Endothelial cell of umbilical vein (primary cell): Measurements from ENCODE around the gene MGAT5. TPM values are rescaled to one million over a fixed set of nuclear protein-coding genes. Genes with fewer than 3 reads are reported as not detected.

Experiments
- BruUV-seq: library from RNA; stranded (reverse); fragments of 400-500 nt; replicated peaks from 2 replicates; lab custom pipeline; 2021; lab: Mats Ljungman, UMichigan
- CTCF ChIA-PET: fragments of 300-600, 350-600 bp; sonication (Branson Sonifier 250); formaldehyde crosslinking; loops from one replicate; lab custom pipeline; 2021; ENCODE audit warnings: antibody characterized with exemption, inconsistent platforms; lab: Charles Lee
- POLR2A ChIA-PET: fragments of 300-600, 350-600 bp; sonication (Branson Sonifier 250); formaldehyde crosslinking; loops from one replicate; lab custom pipeline; 2021; ENCODE audit warnings: antibody characterized with exemption, inconsistent platforms; lab: Charles Lee
- DNase-seq: peaks from one replicate; pipeline ENCODE4 v3.0.0-alpha.2; 2011; ENCODE audit warnings: low read depth, low spot score
- FAIRE-seq: peaks from 2 replicates; lab custom pipeline; 2011; peaks lifted over from hg19 to GRCh38; lab: Jason Lieb, UNC
- H2AFZ ChIP-seq: 2 replicates; pipeline ENCODE4 v1.6.0; 2012; ENCODE audit warnings: low read depth, low read length, control low read depth, inconsistent platforms
- H3K27ac ChIP-seq: 2 replicates; pipeline ENCODE4 v1.5.1; 2011; ENCODE audit warnings: low read depth, mild to moderate bottlenecking, control low read depth, low read length, moderate library complexity; ENCODE audit not compliant: insufficient read depth
- H3K27me3 ChIP-seq, 2 experiments: 2 replicates each; pipeline versions ENCODE4 v1.6.0 to v1.6.1; 2011; ENCODE audit warnings: low read length in 2 of 2, mixed read lengths in 1 of 2; ENCODE audit not compliant: control insufficient read depth in 2 of 2, insufficient read depth in 2 of 2
- H3K36me3 ChIP-seq, 2 experiments: 2 replicates in 1 of 2; 3 replicates in 1 of 2; pipeline ENCODE4 v1.5.1; 2011; ENCODE audit warnings: low read length in 2 of 2, mild to moderate bottlenecking in 1 of 2, moderate library complexity in 1 of 2; ENCODE audit not compliant: control insufficient read depth in 2 of 2, insufficient read depth in 2 of 2; ENCODE audit errors: extremely low read depth in 1 of 2
- H3K4me1 ChIP-seq: 3 replicates; pipeline ENCODE4 v1.5.1; 2011; ENCODE audit warnings: mild to moderate bottlenecking, low read length; ENCODE audit not compliant: control insufficient read depth, insufficient read depth; ENCODE audit errors: extremely low read depth
- H3K4me2 ChIP-seq: 2 replicates; pipeline ENCODE4 v1.6.1; 2011; ENCODE audit warnings: low read length, control low read depth, mixed read lengths; ENCODE audit not compliant: insufficient read depth
- H3K4me3 ChIP-seq, 3 experiments: fragments of 200-600 bp in 1 of 3; sonication (generic), shearing (Covaris generic) in 1 of 3; replicated peaks in 1 of 3; 2 replicates each; pipeline ENCODE4 v1.5.1; 2011 to 2016; ENCODE audit warnings: control low read depth in 3 of 3, low read length in 3 of 3, mild to moderate bottlenecking in 2 of 3, inconsistent platforms in 1 of 3, low read depth in 1 of 3, moderate library complexity in 1 of 3; ENCODE audit not compliant: insufficient read depth in 1 of 3
- H3K79me2 ChIP-seq: 2 replicates; pipeline ENCODE4 v1.6.0; 2012; ENCODE audit warnings: low read length, inconsistent platforms; ENCODE audit not compliant: control insufficient read depth, insufficient read depth
- H3K9ac ChIP-seq: replicated peaks from 2 replicates; pipeline ENCODE3; 2011; ENCODE audit warnings: low read length, control low read depth; ENCODE audit not compliant: insufficient read depth; ENCODE audit errors: extremely low read depth
- H3K9me1 ChIP-seq: replicated peaks from 3 replicates; pipeline ENCODE4 v1.6.0; 2011; ENCODE audit warnings: mild to moderate bottlenecking, low read length; ENCODE audit not compliant: control insufficient read depth, insufficient read depth; ENCODE audit errors: extremely low read depth
- H3K9me3 ChIP-seq: replicated peaks from 2 replicates; pipeline ENCODE4 v1.5.1; 2012; ENCODE audit warnings: low read length, inconsistent platforms; ENCODE audit not compliant: control insufficient read depth, insufficient read depth
- H4K20me1 ChIP-seq: replicated peaks from 2 replicates; pipeline ENCODE3; 2011; ENCODE audit warnings: mild to moderate bottlenecking, low read length; ENCODE audit not compliant: control insufficient read depth, insufficient read depth; ENCODE audit errors: extremely low read depth
- EZH2 ChIP-seq: IDR thresholded peaks from 2 replicates; pipeline ENCODE4 v1.6.1; 2012; ENCODE audit warnings: borderline replicate concordance, low read depth, mild to moderate bottlenecking, moderate library complexity, low read length, inconsistent platforms; ENCODE audit not compliant: severe bottlenecking
- FOS ChIP-seq: IDR thresholded peaks from 2 replicates; pipeline ENCODE4 v1.6.1; 2011; ENCODE audit warnings: mild to moderate bottlenecking, low read length, moderate library complexity, borderline replicate concordance; ENCODE audit not compliant: insufficient read depth
- GATA2 ChIP-seq: IDR thresholded peaks from 2 replicates; pipeline ENCODE4 v1.7.0; 2011; ENCODE audit warnings: low read depth, mild to moderate bottlenecking, moderate library complexity, mixed read lengths, low read length; ENCODE audit not compliant: insufficient read length, insufficient read depth
- MYC ChIP-seq: IDR thresholded peaks from one replicate; pipeline ENCODE4 v1.6.1; 2011; ENCODE audit warnings: mild to moderate bottlenecking, low read depth, low read length
- POLR2A ChIP-seq: IDR thresholded peaks from 2 replicates; pipeline ENCODE4 v1.6.1; 2012; ENCODE audit warnings: low read depth, mild to moderate bottlenecking, control low read depth, low read length
- dilution Hi-C: fragments of 300-500 bp; cut with MboI; formaldehyde crosslinking; loops from one replicate; pipeline ENCODE4 v1.15.0; 2019; ENCODE audit warnings: low sequenced_read_pairs; ENCODE audit not compliant: extremely low pct_ligation_motif_present
- intact Hi-C: fragments of 100-400 bp; cut with micrococcal nuclease; formaldehyde crosslinking; loops from one replicate; pipeline ENCODE4 v1.10.0; 2022
- polyA plus RNA-seq, 4 experiments: library from polyadenylated mRNA; depleted of rRNA in 3 of 4; stranded (reverse) in 3 of 4; unstranded in 1 of 4; fragments of >200 nt; gene quantifications; 2 replicates each; pipeline versions ENCODE4 v1.2.1 to v1.2.3, GENCODE V29; 2011 to 2012; ENCODE audit warnings: missing spikeins in 1 of 4
- total RNA-seq: library from RNA; stranded (reverse); gene quantifications from 2 replicates; pipeline ENCODE4 v1.2.3, GENCODE V29; 2021
- TF ChIP-seq, protein P1 (sequence below), 2 donors: IDR thresholded peaks; 1 replicate in 1 of 2; 2 replicates in 1 of 2; pipeline ENCODE4 v1.5.1; 2011; ENCODE audit warnings: low read length in 2 of 2, mild to moderate bottlenecking in 2 of 2, moderate library complexity in 2 of 2, control low read depth in 1 of 2, inconsistent platforms in 1 of 2, low read depth in 1 of 2; ENCODE audit not compliant: insufficient read depth in 1 of 2; ENCODE audit errors: extremely low read depth in 1 of 2
- TF ChIP-seq, protein P2 (sequence below): IDR thresholded peaks from 2 replicates; pipeline ENCODE4 v1.6.1; 2011; ENCODE audit not compliant: insufficient read depth, insufficient read length

MGAT5 gene
- total and polyA plus RNA-seq, 2 donors (not counting 3 experiments of a cell fraction or from before 2014, with no cell fraction given): 17.7 to 84.1 TPM

DNA sequence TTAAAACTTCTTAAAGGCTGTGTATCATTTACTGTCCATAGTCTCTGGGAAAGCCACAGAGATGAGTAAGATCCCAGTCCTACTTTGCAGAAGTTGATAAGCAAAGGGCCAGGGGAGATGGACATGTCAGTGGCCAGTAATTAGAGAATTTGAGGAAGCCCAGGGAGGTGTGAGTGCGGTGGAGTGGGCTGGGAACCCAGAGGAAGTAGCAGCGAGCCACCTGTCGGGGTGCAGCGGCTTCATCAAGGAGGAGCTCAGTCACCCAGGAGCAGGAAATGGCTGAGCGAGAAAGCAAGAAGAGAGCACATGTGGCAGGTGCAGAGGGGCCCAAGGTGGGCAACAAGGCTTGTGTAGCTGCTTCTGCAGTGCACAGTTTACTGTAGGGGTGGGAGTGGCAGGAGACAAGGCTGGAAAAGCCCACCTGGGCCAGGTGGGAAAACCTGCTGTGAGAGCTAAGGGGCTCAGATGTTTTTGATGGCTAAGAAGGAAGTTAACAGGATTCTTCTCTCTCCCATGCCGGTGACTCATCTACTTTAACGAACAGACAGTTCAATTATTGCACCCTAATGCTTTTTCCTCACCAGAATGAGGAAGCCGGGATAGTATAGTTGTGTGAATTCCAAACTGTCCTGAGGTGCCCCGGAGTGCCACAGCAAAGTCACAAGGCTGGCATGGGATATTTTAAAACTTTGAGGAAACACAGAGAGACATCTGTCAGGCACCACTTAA, 34.8 kb upstream of the MGAT5 start:
- Histone ChIP-seq H3K27me3 (no peaks in the 10 kb centered on the region), H3K79me2 (peaks cover 8% of the 10 kb centered on the region), H3K27ac (no peak overlapping the region), H3K9me3 (no peaks in the 10 kb centered on the region), H3K4me1 (no peaks in the 10 kb centered on the region), H3K4me3 (no peak overlapping the region), H3K4me2 (no peak overlapping the region), H2AFZ (no peak overlapping the region), H4K20me1 (peaks cover 7% of the 10 kb centered on the region), H3K9ac (no peak overlapping the region), H3K36me3 (peaks cover 0 to 2% of the 10 kb centered on the region in 2 experiments), H3K9me1 (no peaks in the 10 kb centered on the region)
- DNase-seq (no peak), FAIRE-seq (no peak)
- CTCF ChIA-PET: interaction anchor here (1.1 to 1.2 kb wide), 2 partner anchors 26 to 101 kb away, joined by 3 to 4 read pairs; no protein-coding TSS in a partner anchor
- TF ChIP-seq MYC (no peak), EZH2 (no peak), POLR2A (no peak), GATA2 (no peak), FOS (no peak)
- TF ChIP-seq, protein P1, sequence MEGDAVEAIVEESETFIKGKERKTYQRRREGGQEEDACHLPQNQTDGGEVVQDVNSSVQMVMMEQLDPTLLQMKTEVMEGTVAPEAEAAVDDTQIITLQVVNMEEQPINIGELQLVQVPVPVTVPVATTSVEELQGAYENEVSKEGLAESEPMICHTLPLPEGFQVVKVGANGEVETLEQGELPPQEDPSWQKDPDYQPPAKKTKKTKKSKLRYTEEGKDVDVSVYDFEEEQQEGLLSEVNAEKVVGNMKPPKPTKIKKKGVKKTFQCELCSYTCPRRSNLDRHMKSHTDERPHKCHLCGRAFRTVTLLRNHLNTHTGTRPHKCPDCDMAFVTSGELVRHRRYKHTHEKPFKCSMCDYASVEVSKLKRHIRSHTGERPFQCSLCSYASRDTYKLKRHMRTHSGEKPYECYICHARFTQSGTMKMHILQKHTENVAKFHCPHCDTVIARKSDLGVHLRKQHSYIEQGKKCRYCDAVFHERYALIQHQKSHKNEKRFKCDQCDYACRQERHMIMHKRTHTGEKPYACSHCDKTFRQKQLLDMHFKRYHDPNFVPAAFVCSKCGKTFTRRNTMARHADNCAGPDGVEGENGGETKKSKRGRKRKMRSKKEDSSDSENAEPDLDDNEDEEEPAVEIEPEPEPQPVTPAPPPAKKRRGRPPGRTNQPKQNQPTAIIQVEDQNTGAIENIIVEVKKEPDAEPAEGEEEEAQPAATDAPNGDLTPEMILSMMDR (IDR thresholded peaks at IDR 0.05; ENCODE audit: extremely low read depth in 1 of 2, insufficient read depth in 1 of 2, low read depth in 1 of 2, low read length in 2 of 2): no peak
- TF ChIP-seq, protein P2, sequence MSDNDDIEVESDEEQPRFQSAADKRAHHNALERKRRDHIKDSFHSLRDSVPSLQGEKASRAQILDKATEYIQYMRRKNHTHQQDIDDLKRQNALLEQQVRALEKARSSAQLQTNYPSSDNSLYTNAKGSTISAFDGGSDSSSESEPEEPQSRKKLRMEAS: no peak
- POLR2A ChIA-PET: no interaction called here
- BruUV-seq: no TSS peak
- intact Hi-C loops: no loop called here
- dilution Hi-C loops: no loop called here
